ENCODE results near the gene TSPAN13. TPM values are rescaled to one million over a fixed set of nuclear protein-coding genes. Genes with fewer than 3 reads are reported as not detected.

Gene TSPAN13
- total and polyA plus RNA-seq, 12 donors: 6.8 to 40.1 (median 11.8) TPM

DNA sequence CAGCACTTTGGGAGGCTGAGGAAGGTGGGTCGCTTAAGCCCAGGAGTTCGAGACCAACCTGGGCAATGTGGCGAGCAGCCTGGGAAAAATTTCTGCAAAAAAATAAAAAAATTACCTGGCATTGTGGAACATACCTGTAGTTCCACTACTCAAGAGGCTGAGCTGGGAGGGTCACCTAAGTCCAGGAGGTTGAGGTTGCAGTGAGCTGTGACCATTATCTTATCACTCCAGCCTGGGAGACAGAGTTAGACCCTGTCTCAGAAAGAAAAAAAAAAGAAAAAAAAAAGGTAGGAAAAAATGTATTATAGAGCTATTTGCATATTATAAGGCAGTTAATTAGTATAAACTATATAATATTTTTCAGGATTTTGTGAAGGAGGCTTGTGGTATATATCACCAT is 11.0 kb upstream of the TSPAN13 start:
- WGBS, 2 donors: 65 to 95% methylated on average over 3 of the region's 3 CpGs

DNA sequence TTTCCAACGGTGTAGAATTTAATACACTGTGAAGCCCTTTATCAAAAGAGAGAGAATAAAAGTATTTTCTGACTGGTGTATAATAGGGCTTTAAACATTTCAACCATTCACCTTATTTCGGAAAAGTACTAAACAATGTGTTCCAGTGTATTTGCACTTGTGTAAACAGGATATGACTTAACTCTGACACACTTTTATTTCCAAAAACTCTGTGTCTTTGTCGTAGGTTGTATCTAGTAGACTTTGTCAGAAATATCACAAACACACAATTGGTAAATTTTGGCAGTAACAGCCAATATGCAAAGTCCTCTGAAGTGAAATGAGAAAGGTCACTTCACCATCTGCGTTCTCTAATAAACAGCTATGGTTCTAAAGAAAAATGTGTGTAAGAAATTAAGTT is 10.3 kb upstream of the TSPAN13 start:
- WGBS, 2 donors: 33 to 45% methylated on average over 4 of the region's 4 CpGs
- TF ChIP-seq, protein P1, sequence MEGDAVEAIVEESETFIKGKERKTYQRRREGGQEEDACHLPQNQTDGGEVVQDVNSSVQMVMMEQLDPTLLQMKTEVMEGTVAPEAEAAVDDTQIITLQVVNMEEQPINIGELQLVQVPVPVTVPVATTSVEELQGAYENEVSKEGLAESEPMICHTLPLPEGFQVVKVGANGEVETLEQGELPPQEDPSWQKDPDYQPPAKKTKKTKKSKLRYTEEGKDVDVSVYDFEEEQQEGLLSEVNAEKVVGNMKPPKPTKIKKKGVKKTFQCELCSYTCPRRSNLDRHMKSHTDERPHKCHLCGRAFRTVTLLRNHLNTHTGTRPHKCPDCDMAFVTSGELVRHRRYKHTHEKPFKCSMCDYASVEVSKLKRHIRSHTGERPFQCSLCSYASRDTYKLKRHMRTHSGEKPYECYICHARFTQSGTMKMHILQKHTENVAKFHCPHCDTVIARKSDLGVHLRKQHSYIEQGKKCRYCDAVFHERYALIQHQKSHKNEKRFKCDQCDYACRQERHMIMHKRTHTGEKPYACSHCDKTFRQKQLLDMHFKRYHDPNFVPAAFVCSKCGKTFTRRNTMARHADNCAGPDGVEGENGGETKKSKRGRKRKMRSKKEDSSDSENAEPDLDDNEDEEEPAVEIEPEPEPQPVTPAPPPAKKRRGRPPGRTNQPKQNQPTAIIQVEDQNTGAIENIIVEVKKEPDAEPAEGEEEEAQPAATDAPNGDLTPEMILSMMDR (IDR thresholded peaks at IDR 0.05): no peak
- no peaks in the 10 kb centered on the region for H3K9me3 ChIP-seq
- no peaks in the 10 kb centered on the region for H3K36me3 ChIP-seq
- peaks cover 7 to 70% (median 34%) of the 10 kb centered on the region in 9 donors for H3K4me1 ChIP-seq
- no peaks in the 10 kb centered on the region for H3K27me3 ChIP-seq
- H3K4me3 ChIP-seq: no peak overlapping the region
- H3K27ac ChIP-seq: peak overlapping the region in 9 of 10 donors; percentile 22 to 76 (median 64)
- ATAC-seq (peak in 3 of 8 donors; percentile 17 to 52 (median 48)), DNase-seq (no peak)
- intact Hi-C loops (cut with DNase I): loop anchor here in 2 of 10 donors (5.0 to 10.0 kb wide), 2 partner anchors 96 to 1058 kb away; partner anchors contain the start of genes ANKMY2 (in 1 of the 2), BZW2 (in 1 of the 2) and MEOX2 (in 1 of the 2)

More for the DNA sequence above, 11.0 kb upstream of the TSPAN13 start:
- H3K36me3 ChIP-seq: no peaks in the 10 kb centered on the region
- DNase-seq (no peak), ATAC-seq (no peak)
- H3K9me3 ChIP-seq: no peaks in the 10 kb centered on the region
- peak overlapping the region in 9 of 10 donors; percentile 3 to 76 (median 53) for H3K27ac ChIP-seq
- no peaks in the 10 kb centered on the region for H3K27me3 ChIP-seq
- TF ChIP-seq, protein P1 (IDR thresholded peaks at IDR 0.05): no peak
- H3K4me3 ChIP-seq: no peak overlapping the region
- intact Hi-C loops (cut with DNase I): loop anchor here in 2 of 10 donors (5.0 to 10.0 kb wide), 2 partner anchors 95 to 1058 kb away; partner anchors contain the start of genes ANKMY2 (in 1 of the 2), BZW2 (in 1 of the 2) and MEOX2 (in 1 of the 2)
- peaks cover 7 to 70% (median 34%) of the 10 kb centered on the region in 9 donors for H3K4me1 ChIP-seq

DNA sequence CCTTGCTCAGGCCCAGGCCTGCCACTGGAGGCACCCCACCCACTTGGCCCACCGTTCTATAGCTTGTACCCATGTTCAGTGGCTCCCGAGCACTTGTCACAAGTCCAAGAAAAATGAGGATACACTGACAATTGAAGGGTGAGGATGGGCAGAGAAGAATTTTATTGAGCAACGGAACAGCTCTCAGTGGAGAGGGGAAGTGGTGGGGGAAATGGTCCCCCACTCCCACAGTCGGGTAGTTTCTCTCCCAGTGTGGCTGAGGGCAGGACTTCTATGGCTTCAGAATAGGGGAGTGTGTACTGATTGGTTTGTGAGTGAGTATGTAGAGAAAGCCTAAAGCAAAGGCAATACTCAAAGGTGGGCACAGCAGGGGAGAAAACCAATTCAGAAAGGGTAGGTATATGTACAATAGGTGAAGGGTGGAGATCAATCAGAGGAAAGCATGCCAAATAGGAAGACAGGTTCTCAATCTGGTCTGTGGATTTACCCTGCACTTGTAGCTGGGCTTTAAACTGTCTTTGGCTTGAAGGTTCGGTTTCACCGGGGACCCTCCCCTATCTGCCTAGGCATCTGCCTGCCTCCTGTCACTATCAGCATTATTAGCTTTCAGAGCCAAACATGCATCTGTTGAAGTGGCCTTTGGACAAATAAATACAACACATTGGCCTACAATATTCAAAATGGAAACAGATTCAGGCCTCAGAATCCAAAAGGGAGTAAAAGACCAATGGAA is 8.9 kb upstream of the TSPAN13 start:
- no peak for DNase-seq

DNA sequence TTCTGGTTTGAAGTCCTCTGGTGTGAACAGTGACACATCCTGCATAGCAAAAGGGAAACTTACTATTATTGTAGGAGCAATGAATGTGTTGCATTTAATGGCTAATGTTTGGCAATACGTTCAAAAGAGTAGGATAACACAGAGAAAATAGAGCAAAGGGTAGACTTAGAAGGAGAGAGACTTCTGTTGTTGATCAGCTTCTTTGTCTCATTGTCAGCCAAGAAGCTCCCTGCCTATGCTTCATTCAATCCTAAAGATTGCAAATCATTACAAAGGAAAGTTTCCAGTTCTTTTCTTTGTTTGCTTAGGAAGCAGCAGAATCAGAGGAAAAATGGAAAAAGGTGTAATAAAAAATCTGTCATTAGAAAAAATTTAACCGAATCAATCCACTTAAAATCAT is 7.9 kb upstream of the TSPAN13 start:
- Histone ChIP-seq H3K4me1 (peaks cover 7 to 57% (median 23%) of the 10 kb centered on the region in 9 donors), H3K27me3 (no peaks in the 10 kb centered on the region), H3K36me3 (no peaks in the 10 kb centered on the region), H3K9me3 (no peaks in the 10 kb centered on the region), H3K4me3 (no peak overlapping the region), H3K27ac (no peak overlapping the region)
- intact Hi-C loops (cut with DNase I): loop anchor here in 1 of 10 donors (10.0 kb wide), 1 partner anchor 1061 kb away; the partner anchor contains the start of gene MEOX2
- TF ChIP-seq, protein P1 (IDR thresholded peaks at IDR 0.05): no peak
- ATAC-seq (no peak), DNase-seq (no peak)
- 42 to 78% methylated on average over 2 of the region's 2 CpGs for WGBS, 2 donors

More for the DNA sequence above, 8.9 kb upstream of the TSPAN13 start:
- Histone ChIP-seq H3K4me3 (no peak overlapping the region), H3K9me3 (no peaks in the 10 kb centered on the region), H3K27me3 (no peaks in the 10 kb centered on the region), H3K27ac (peak overlapping the region in 7 of 10 donors; percentile 2 to 76 (median 73)), H3K36me3 (no peaks in the 10 kb centered on the region), H3K4me1 (peaks cover 7 to 67% (median 32%) of the 10 kb centered on the region in 9 donors)
- intact Hi-C loops (cut with DNase I): loop anchor here in 2 of 10 donors (5.0 to 10.0 kb wide), 2 partner anchors 97 to 1060 kb away; partner anchors contain the start of genes ANKMY2 (in 1 of the 2), BZW2 (in 1 of the 2) and MEOX2 (in 1 of the 2)
- TF ChIP-seq, protein P1 (IDR thresholded peaks at IDR 0.05): no peak
- WGBS, 2 donors: 70 to 85% methylated on average over 6 of the region's 6 CpGs
- no peak for ATAC-seq
